ENCODE data around the gene LMAN1.

LMAN1 gene

GRCh38 chr18:59379772-59380522 is 20.9 kb upstream of the LMAN1 start:
- H3K4me3 ChIP-seq (ENCODE audit: low read depth, low read length) = no peak overlapping the region
- TF ChIP-seq, protein P1, sequence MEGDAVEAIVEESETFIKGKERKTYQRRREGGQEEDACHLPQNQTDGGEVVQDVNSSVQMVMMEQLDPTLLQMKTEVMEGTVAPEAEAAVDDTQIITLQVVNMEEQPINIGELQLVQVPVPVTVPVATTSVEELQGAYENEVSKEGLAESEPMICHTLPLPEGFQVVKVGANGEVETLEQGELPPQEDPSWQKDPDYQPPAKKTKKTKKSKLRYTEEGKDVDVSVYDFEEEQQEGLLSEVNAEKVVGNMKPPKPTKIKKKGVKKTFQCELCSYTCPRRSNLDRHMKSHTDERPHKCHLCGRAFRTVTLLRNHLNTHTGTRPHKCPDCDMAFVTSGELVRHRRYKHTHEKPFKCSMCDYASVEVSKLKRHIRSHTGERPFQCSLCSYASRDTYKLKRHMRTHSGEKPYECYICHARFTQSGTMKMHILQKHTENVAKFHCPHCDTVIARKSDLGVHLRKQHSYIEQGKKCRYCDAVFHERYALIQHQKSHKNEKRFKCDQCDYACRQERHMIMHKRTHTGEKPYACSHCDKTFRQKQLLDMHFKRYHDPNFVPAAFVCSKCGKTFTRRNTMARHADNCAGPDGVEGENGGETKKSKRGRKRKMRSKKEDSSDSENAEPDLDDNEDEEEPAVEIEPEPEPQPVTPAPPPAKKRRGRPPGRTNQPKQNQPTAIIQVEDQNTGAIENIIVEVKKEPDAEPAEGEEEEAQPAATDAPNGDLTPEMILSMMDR (IDR thresholded peaks at IDR 0.05; ENCODE audit: low read depth, low read length) = no peak

DNA sequence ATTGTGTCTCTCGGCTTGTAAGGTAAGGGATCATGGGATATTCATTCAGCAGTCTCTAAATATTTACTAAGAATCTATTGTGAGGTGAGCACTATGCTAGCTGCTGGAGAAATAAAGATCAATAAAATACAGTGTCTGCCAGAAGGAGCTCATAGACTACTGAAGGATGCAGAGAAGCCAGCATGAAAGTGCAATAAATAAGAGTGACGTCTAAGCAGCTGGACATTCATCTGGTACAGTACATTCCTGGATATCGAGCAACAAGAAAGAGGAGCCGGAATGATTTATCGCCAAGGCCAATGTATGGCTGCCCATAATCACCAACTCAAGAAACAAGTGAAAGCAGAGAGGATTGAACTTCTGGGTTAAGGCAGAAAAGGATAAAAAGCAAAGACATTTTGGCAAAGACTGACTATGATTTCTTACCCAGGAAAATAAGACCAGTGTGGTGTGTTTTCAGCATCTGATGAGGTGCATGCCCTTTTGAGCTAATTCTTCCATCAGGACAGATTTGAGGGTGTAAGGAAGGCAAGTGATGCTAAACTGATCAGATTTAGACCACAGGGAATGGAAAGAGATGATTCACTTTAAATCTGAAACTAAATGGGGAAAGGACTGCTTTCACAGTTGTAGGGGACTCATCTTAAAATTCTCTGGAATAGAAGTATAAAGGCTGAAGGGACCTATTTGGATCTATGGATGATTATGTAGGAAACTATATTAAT is 18.7 kb upstream of the LMAN1 start:
- H3K4me3 ChIP-seq (ENCODE audit: low read depth, low read length) = no peak overlapping the region
- TF ChIP-seq, protein P1 (IDR thresholded peaks at IDR 0.05; ENCODE audit: low read depth, low read length) = no peak

- H3K4me3 ChIP-seq (ENCODE audit: low read depth, low read length) = no peak overlapping the region
Measured at GRCh38 chr18:59376351-59376935, 17.4 kb upstream of the LMAN1 start.

GRCh38 chr18:59374128-59374527 is 15.1 kb upstream of the LMAN1 start:
- H3K4me3 ChIP-seq (ENCODE audit: low read depth, low read length) = no peak overlapping the region
- TF ChIP-seq, protein P1 (IDR thresholded peaks at IDR 0.05; ENCODE audit: low read depth, low read length) = no peak

More at GRCh38 chr18:59376351-59376935, 17.4 kb upstream of the LMAN1 start:
- TF ChIP-seq, protein P1 (IDR thresholded peaks at IDR 0.05; ENCODE audit: low read depth, low read length) = no peak

GRCh38 chr18:59372975-59373374 is 13.9 kb upstream of the LMAN1 start:
- no peak overlapping the region for H3K4me3 ChIP-seq (ENCODE audit: low read depth, low read length)
- TF ChIP-seq, protein P1 (IDR thresholded peaks at IDR 0.05; ENCODE audit: low read depth, low read length) = no peak

DNA sequence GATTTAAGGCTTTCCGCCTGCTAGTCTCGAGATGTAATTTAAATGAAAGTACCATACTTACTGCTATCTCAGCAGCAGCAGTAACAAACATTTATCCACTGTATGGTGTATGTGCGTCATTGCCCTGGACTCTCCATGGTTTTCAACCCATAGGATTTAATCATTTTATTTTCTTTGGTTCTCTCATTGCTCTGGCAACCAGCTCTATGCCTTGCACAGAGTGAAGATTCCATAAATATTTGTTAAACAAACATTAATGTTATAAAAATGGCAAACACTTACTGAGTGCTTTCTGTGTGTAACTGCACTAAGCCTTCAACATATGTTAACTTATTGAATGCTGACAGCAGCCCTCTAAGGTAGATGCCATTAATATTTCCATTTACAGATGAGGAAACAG is 1.3 kb upstream of the LMAN1 start:
- TF ChIP-seq, protein P1 (IDR thresholded peaks at IDR 0.05; ENCODE audit: low read depth, low read length) = no peak
- no peak overlapping the region for H3K4me3 ChIP-seq (ENCODE audit: low read depth, low read length)

GRCh38 chr18:59359576-59359952 is 499 bp upstream of the LMAN1 start:
- peak overlapping the region; percentile 97 for H3K4me3 ChIP-seq (ENCODE audit: low read depth, low read length)
- TF ChIP-seq, protein P1 (IDR thresholded peaks at IDR 0.05; ENCODE audit: low read depth, low read length) = no peak

Data from WI38 (cell line).